DND-41 (cell line): ENCODE results near the gene WTIP.

Experiments used
- ATAC-seq: fragments of 200-7000 bp; cut with Tn5 transposase; 3 replicates; pipeline ENCODE4 v1.9.1; 2021; ENCODE audit warnings: low read depth; ENCODE audit not compliant: insufficient read depth
- DNase-seq: peaks from one replicate; pipeline ENCODE4 v3.0.0-alpha.2; 2020
- H2AFZ ChIP-seq: 2 replicates; pipeline ENCODE4 v1.6.0; 2012; ENCODE audit warnings: low read depth, low read length
- H3K27ac ChIP-seq: 2 replicates; pipeline ENCODE4 v1.5.1; 2012; ENCODE audit warnings: low read length, inconsistent platforms
- H3K27me3 ChIP-seq: fragments of 200-600 bp; sonication (generic); 2 replicates; pipeline ENCODE4 v1.6.0; 2012; ENCODE audit warnings: low read length, mild to moderate bottlenecking, inconsistent platforms; ENCODE audit not compliant: insufficient read depth, poor library complexity
- H3K36me3 ChIP-seq: 2 replicates; pipeline ENCODE4 v1.5.1; 2012; ENCODE audit warnings: low read length, inconsistent platforms; ENCODE audit not compliant: insufficient read depth
- H3K4me1 ChIP-seq: 2 replicates; pipeline ENCODE4 v1.5.1; 2012; ENCODE audit warnings: mild to moderate bottlenecking, low read length; ENCODE audit not compliant: insufficient read depth
- H3K4me2 ChIP-seq: 2 replicates; pipeline ENCODE4 v1.6.0; 2012; ENCODE audit warnings: mild to moderate bottlenecking, moderate library complexity, low read length, inconsistent platforms; ENCODE audit not compliant: insufficient read depth
- H3K4me3 ChIP-seq, 2 experiments: fragments of 200-600 bp in 1 of 2; shearing (Covaris generic) in 1 of 2; 2 replicates each; pipeline ENCODE4 v1.5.1; 2012 to 2016; ENCODE audit warnings: inconsistent platforms in 2 of 2, low read length in 2 of 2, mild to moderate bottlenecking in 2 of 2, low read depth in 1 of 2, moderate library complexity in 1 of 2
- H3K79me2 ChIP-seq: 2 replicates; pipeline ENCODE4 v1.6.0; 2012; ENCODE audit warnings: low read length, inconsistent platforms; ENCODE audit not compliant: insufficient read depth
- H3K9ac ChIP-seq: 2 replicates; pipeline ENCODE4 v1.6.0; 2012; ENCODE audit warnings: low read depth, mild to moderate bottlenecking, inconsistent platforms, low read length, moderate library complexity
- H3K9me3 ChIP-seq: 2 replicates; pipeline ENCODE4 v1.5.1; 2012; ENCODE audit warnings: low read length, moderate library complexity, mild to moderate bottlenecking, inconsistent platforms; ENCODE audit not compliant: insufficient read depth, severe bottlenecking
- H4K20me1 ChIP-seq: 2 replicates; pipeline ENCODE4 v1.6.0; 2012; ENCODE audit warnings: low read length; ENCODE audit not compliant: insufficient read depth
- EZH2 ChIP-seq: IDR thresholded peaks from 3 replicates; pipeline ENCODE4 v1.6.1; 2012; ENCODE audit warnings: borderline replicate concordance, low read depth, mild to moderate bottlenecking, moderate library complexity, low read length, inconsistent platforms; ENCODE audit not compliant: severe bottlenecking
- TF ChIP-seq, protein P1 (sequence below): IDR thresholded peaks from 2 replicates; pipeline ENCODE4 v1.5.1; 2012; ENCODE audit warnings: borderline replicate concordance, low read length, moderate library complexity, mild to moderate bottlenecking; ENCODE audit not compliant: poor library complexity, severe bottlenecking; ENCODE audit errors: extremely low read depth

Gene WTIP

DNA sequence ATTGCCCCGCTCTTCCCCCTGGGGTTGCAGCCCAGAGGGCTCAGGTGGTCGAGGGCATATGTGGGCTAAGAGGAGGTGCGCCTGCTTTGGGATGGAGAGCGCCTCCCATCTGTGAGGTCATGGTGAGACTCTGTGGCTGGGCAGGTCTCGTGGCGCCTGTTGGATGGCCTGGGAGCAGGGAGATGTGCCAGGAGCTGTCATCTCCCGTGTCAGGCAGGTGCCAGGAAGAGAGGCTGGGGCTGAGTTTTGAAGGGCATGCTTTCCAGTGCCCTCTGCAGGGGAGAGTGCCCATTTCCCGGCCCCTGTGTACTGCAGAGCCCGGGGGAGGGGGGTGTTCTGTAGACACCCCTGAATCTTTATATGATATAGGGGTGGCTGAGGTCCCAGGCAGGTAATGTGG is 2.8 kb downstream of the WTIP start:
- no peak for TF ChIP-seq EZH2
- TF ChIP-seq, protein P1, sequence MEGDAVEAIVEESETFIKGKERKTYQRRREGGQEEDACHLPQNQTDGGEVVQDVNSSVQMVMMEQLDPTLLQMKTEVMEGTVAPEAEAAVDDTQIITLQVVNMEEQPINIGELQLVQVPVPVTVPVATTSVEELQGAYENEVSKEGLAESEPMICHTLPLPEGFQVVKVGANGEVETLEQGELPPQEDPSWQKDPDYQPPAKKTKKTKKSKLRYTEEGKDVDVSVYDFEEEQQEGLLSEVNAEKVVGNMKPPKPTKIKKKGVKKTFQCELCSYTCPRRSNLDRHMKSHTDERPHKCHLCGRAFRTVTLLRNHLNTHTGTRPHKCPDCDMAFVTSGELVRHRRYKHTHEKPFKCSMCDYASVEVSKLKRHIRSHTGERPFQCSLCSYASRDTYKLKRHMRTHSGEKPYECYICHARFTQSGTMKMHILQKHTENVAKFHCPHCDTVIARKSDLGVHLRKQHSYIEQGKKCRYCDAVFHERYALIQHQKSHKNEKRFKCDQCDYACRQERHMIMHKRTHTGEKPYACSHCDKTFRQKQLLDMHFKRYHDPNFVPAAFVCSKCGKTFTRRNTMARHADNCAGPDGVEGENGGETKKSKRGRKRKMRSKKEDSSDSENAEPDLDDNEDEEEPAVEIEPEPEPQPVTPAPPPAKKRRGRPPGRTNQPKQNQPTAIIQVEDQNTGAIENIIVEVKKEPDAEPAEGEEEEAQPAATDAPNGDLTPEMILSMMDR, result no peak
- DNase-seq, result no peak
- Histone ChIP-seq H3K27ac (no peak overlapping the region), H2AFZ (no peak overlapping the region), H3K9ac (no peak overlapping the region), H3K79me2 (no peaks in the 10 kb centered on the region), H3K36me3 (no peaks in the 10 kb centered on the region), H3K4me3 (no peak overlapping the region), H3K4me2 (no peak overlapping the region), H3K4me1 (no peaks in the 10 kb centered on the region), H3K9me3 (no peaks in the 10 kb centered on the region), H3K27me3 (no peaks in the 10 kb centered on the region), H4K20me1 (no peaks in the 10 kb centered on the region)
- no peak for ATAC-seq

DNA sequence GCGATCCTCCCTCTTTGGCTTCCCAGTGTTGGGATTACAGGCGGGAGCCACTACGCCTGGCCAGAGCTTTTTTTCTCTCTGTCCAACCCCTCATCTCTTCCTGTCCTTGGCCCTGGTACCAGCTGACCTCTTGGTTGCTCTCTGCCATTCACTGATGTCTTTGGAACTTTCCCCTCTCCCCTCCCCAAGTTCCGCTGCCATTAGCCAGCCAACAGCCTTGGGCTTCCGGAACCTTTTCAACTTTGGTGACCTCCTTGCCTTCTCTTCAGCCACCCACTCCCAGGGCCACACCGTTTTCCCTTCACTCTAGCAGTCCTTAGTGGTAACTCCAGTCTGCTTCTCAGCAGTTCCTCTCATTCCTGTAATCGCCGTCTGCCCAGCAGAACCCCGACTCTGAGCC is 4.3 kb downstream of the WTIP start:
- no peaks in the 10 kb centered on the region for H3K9me3 ChIP-seq
- no peaks in the 10 kb centered on the region for H3K4me1 ChIP-seq
- H3K9ac ChIP-seq, result no peak overlapping the region
- DNase-seq (no peak), ATAC-seq (no peak)
- no peak overlapping the region for H2AFZ ChIP-seq
- H3K27ac ChIP-seq, result no peak overlapping the region
- H3K27me3 ChIP-seq, result no peaks in the 10 kb centered on the region
- no peaks in the 10 kb centered on the region for H4K20me1 ChIP-seq
- no peaks in the 10 kb centered on the region for H3K79me2 ChIP-seq
- TF ChIP-seq, protein P1, result no peak
- TF ChIP-seq EZH2, result no peak
- no peaks in the 10 kb centered on the region for H3K36me3 ChIP-seq
- H3K4me2 ChIP-seq, result no peak overlapping the region
- no peak overlapping the region for H3K4me3 ChIP-seq

DNA sequence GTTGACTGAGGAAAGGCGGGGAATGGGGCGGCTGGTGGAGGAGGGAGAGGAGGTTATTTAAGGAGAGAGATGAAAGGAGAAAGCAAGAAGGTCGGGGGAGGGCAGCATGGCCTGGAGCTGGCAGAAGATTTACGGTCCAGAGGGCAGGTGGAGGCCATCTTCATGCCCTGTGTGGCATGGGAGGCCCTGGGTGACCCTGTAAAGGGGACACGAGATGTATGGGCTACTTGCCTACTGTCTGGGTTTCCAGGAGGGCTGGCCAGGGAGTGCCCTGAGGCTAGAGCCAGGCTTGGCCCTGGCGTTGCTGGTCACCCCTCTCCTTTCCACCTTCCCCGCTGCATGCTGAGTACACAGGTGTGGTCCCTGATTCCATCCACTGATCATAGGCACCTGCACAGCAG is 6.1 kb downstream of the WTIP start:
- no peak for DNase-seq
- no peak overlapping the region for H3K9ac ChIP-seq
- H3K4me2 ChIP-seq, result no peak overlapping the region
- H2AFZ ChIP-seq, result no peak overlapping the region
- H3K36me3 ChIP-seq, result no peaks in the 10 kb centered on the region
- no peak overlapping the region for H3K4me3 ChIP-seq
- no peaks in the 10 kb centered on the region for H3K79me2 ChIP-seq
- no peak for TF ChIP-seq EZH2
- TF ChIP-seq, protein P1, result no peak
- H4K20me1 ChIP-seq, result no peaks in the 10 kb centered on the region
- H3K27me3 ChIP-seq, result no peaks in the 10 kb centered on the region
- no peak overlapping the region for H3K27ac ChIP-seq
- ATAC-seq, result no peak
- no peaks in the 10 kb centered on the region for H3K9me3 ChIP-seq
- H3K4me1 ChIP-seq, result no peaks in the 10 kb centered on the region

DNA sequence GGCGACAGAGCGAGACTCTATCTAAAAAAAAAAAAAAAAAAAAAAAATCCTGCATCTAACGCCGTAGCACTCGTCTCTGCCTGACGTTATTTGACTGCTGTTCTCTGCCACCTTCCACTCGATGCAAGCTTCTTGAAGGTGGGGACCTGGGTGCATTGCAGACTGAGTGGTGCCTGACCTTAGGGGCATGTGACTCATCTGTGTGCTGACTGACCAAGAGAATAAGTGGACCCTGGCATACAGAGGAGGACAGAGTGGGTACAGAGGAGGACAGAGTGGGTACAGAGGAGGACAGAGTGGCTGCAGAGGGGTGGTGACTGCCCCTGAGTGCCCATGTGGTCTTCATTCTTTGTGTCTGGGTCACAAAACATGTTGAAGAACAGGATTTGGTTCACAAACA is 7.6 kb downstream of the WTIP start:
- Histone ChIP-seq H3K27me3 (no peaks in the 10 kb centered on the region), H3K4me3 (no peak overlapping the region), H3K36me3 (no peaks in the 10 kb centered on the region), H3K27ac (no peak overlapping the region), H3K9ac (no peak overlapping the region), H3K4me2 (no peak overlapping the region), H4K20me1 (no peaks in the 10 kb centered on the region), H2AFZ (no peak overlapping the region), H3K79me2 (no peaks in the 10 kb centered on the region), H3K4me1 (no peaks in the 10 kb centered on the region), H3K9me3 (no peaks in the 10 kb centered on the region)
- ATAC-seq, result no peak
- TF ChIP-seq, protein P1, result no peak
- no peak for TF ChIP-seq EZH2
- no peak for DNase-seq
